Renal pelvis (tissue), 4 donors: Measurements from ENCODE around the gene HRK. TPM values are rescaled to one million over a fixed set of nuclear protein-coding genes. Genes with fewer than 3 reads are reported as not detected.
"Not testable (repeated sequence)": the region's sequence is repeated elsewhere in the genome, so short reads cannot be mapped to it uniquely, and the experiment has no call there.

ENCODE experiments used
- DNase-seq: peaks from one replicate; pipeline ENCODE4 v3.0.0-alpha.2; 2013
- polyA plus RNA-seq, 3 donors: library from polyadenylated mRNA; unstranded; fragments of 120-200 nt; gene quantifications; one replicate each; pipeline ENCODE4 v1.2.1, GENCODE V29; 2013; ENCODE audit not compliant: insufficient read length in 3 of 3

The HRK gene
- polyA plus RNA-seq, 3 donors = 0.22 to 0.54 (median 0.39) TPM

- DNase-seq = no peak
These were observed 61.1 kb downstream of the HRK start for GRCh38 chr12:116820064-116820656.

GRCh38 chr12:116818948-116819832, 62.1 kb downstream of the HRK start:
- peak; percentile 90 for DNase-seq

GRCh38 chr12:116818341-116818856, 62.8 kb downstream of the HRK start:
- peak; percentile 22 for DNase-seq

- DNase-seq = not testable (repeated sequence)
These were observed 66.5 kb downstream of the HRK start for GRCh38 chr12:116814766-116815165.

- no peak for DNase-seq
These were observed 67.8 kb downstream of the HRK start for GRCh38 chr12:116813271-116814041.

GRCh38 chr12:116812238-116812637, 69.0 kb downstream of the HRK start:
- no peak for DNase-seq

- peak; percentile 43 for DNase-seq
These were observed 72.8 kb downstream of the HRK start for GRCh38 chr12:116808113-116809105.

GRCh38 chr12:116807546-116807945, 73.7 kb downstream of the HRK start:
- no peak for DNase-seq

GRCh38 chr12:116806845-116807440, 74.3 kb downstream of the HRK start:
- DNase-seq = no peak

Other genes starting within 250 kb of the HRK start
- gene SPRING1, start 143.4 kb downstream of the HRK start, polyA plus RNA-seq = 10 to 100 TPM; 31.8 to 39.0 (median 33.5) TPM
- gene RNFT2, start 143.1 kb downstream of the HRK start, polyA plus RNA-seq = 1 to 10 TPM; 4.2 to 6.3 (median 5.5) TPM
- 10 to 100 TPM; 25.3 to 25.9 (median 25.6) TPM for gene FBXW8, start 29.5 kb upstream of the HRK start, polyA plus RNA-seq
- 10 to 100 TPM in 1 of 3 donors, 1 to 10 TPM in 2; 9.1 to 10.7 (median 9.5) TPM for gene TESC, start 218.0 kb upstream of the HRK start, polyA plus RNA-seq